HG02610 (cell line): ENCODE results near the gene RNF144A.
A peak's percentile ranks its signal among the peaks of the same experiment; 100 is the strongest.
"Not testable (repeated sequence)": the region's sequence is repeated elsewhere in the genome, so short reads cannot be mapped to it uniquely, and the experiment has no call there.

ENCODE experiments used
- ATAC-seq: cut with Tn5 transposase; IDR thresholded peaks from one replicate; pipeline ENCODE4 v1.9.1; 2021; ENCODE audit warnings: mild to moderate bottlenecking, moderate library complexity; ENCODE audit not compliant: unreplicated experiment

The RNF144A gene

GRCh38 chr2:6995391-6996097 is 78.3 kb downstream of the RNF144A start:
- ATAC-seq: no peak

GRCh38 chr2:6999211-6999877 is 82.1 kb downstream of the RNF144A start:
- ATAC-seq: peak; percentile 82

- not testable (repeated sequence) for ATAC-seq
These were observed 84.2 kb downstream of the RNF144A start for GRCh38 chr2:7001395-7001794.

- ATAC-seq: no peak
These were observed 86.7 kb downstream of the RNF144A start for GRCh38 chr2:7003895-7004294.

GRCh38 chr2:7004636-7005035 is 87.4 kb downstream of the RNF144A start:
- no peak for ATAC-seq

- ATAC-seq: peak; percentile 39
These were observed 90.3 kb downstream of the RNF144A start for GRCh38 chr2:7007488-7007845.

GRCh38 chr2:7007846-7008741 is 90.9 kb downstream of the RNF144A start:
- peak; percentile 64 for ATAC-seq

- ATAC-seq: no peak
These were observed 92.1 kb downstream of the RNF144A start for GRCh38 chr2:7009207-7009911.

GRCh38 chr2:7010391-7011054 is 93.3 kb downstream of the RNF144A start:
- no peak for ATAC-seq

- no peak for ATAC-seq
These were observed 94.3 kb downstream of the RNF144A start for GRCh38 chr2:7011356-7012083.

GRCh38 chr2:7012141-7012764 is 95.0 kb downstream of the RNF144A start:
- no peak for ATAC-seq

GRCh38 chr2:7013471-7014160 is 96.4 kb downstream of the RNF144A start:
- no peak for ATAC-seq

- no peak for ATAC-seq
These were observed 97.0 kb downstream of the RNF144A start for GRCh38 chr2:7014174-7014640.

GRCh38 chr2:7015007-7015950 is 98.1 kb downstream of the RNF144A start:
- no peak for ATAC-seq

- ATAC-seq: no peak
These were observed 98.9 kb downstream of the RNF144A start for GRCh38 chr2:7016148-7016547.

GRCh38 chr2:7016601-7017211 is 99.5 kb downstream of the RNF144A start:
- ATAC-seq: no peak

GRCh38 chr2:7017671-7018281 is 100.6 kb downstream of the RNF144A start:
- ATAC-seq: no peak
